Astrocyte (in vitro differentiated cells and primary cell): ENCODE measurements around the gene PIK3R1. TPM values are rescaled to one million over a fixed set of nuclear protein-coding genes. Genes with fewer than 3 reads are reported as not detected.

Experiments used
- DNase-seq: peaks from one replicate; pipeline ENCODE4 v3.0.0-alpha.2; 2010; ENCODE audit warnings: low read depth
- FAIRE-seq: peaks from 2 replicates; lab custom pipeline; 2011; peaks lifted over from hg19 to GRCh38; lab: Jason Lieb, UNC
- H2AFZ ChIP-seq: 2 replicates; pipeline ENCODE4 v1.6.0; 2012; ENCODE audit warnings: low read depth, low read length, inconsistent platforms
- H3K27ac ChIP-seq: 2 replicates; pipeline ENCODE4 v1.5.1; 2011; ENCODE audit warnings: low read depth, low read length, inconsistent platforms
- H3K27me3 ChIP-seq: 2 replicates; pipeline ENCODE4 v1.6.0; 2011; ENCODE audit warnings: low read length, inconsistent platforms; ENCODE audit not compliant: insufficient read depth
- H3K36me3 ChIP-seq: 2 replicates; pipeline ENCODE4 v1.5.1; 2011; ENCODE audit warnings: low read length, inconsistent platforms; ENCODE audit not compliant: insufficient read depth
- H3K4me1 ChIP-seq: 2 replicates; pipeline ENCODE4 v1.5.1; 2011; ENCODE audit warnings: low read length, inconsistent platforms; ENCODE audit not compliant: insufficient read depth
- H3K4me2 ChIP-seq: 2 replicates; pipeline ENCODE4 v1.6.0; 2012; ENCODE audit warnings: low read length, inconsistent platforms
- H3K4me3 ChIP-seq: 2 replicates; pipeline ENCODE4 v1.5.1; 2011; ENCODE audit warnings: low read depth, mild to moderate bottlenecking, low read length, inconsistent platforms; ENCODE audit not compliant: insufficient read depth
- H3K79me2 ChIP-seq: 2 replicates; pipeline ENCODE4 v1.6.0; 2012; ENCODE audit warnings: mild to moderate bottlenecking, low read length, inconsistent platforms; ENCODE audit not compliant: insufficient read depth
- H3K9ac ChIP-seq: 2 replicates; pipeline ENCODE4 v1.6.0; 2012; ENCODE audit warnings: mild to moderate bottlenecking, low read length, inconsistent platforms
- H3K9me3 ChIP-seq: 2 replicates; pipeline ENCODE4 v1.5.1; 2012; ENCODE audit warnings: low read depth, mild to moderate bottlenecking, low read length, inconsistent platforms; ENCODE audit not compliant: insufficient read depth
- H4K20me1 ChIP-seq: 2 replicates; pipeline ENCODE4 v1.6.0; 2012; ENCODE audit warnings: low read length, inconsistent platforms; ENCODE audit not compliant: insufficient read depth
- H3K27ac Mint-ChIP-seq: one replicate; pipeline ENCODE4 v1.8.0; 2021; ENCODE audit warnings: mild to moderate bottlenecking, mixed read lengths; ENCODE audit not compliant: unreplicated experiment
- H3K27me3 Mint-ChIP-seq: one replicate; pipeline ENCODE4 v1.8.0; 2021; ENCODE audit warnings: low read depth, mixed read lengths; ENCODE audit not compliant: unreplicated experiment
- H3K36me3 Mint-ChIP-seq: one replicate; pipeline ENCODE4 v1.8.0; 2021; ENCODE audit warnings: low read depth, mixed read lengths; ENCODE audit not compliant: unreplicated experiment
- H3K4me1 Mint-ChIP-seq: one replicate; pipeline ENCODE4 v1.8.0; 2021; ENCODE audit warnings: low read depth, mixed read lengths; ENCODE audit not compliant: unreplicated experiment
- H3K4me3 Mint-ChIP-seq: one replicate; pipeline ENCODE4 v1.8.0; 2021; ENCODE audit warnings: mild to moderate bottlenecking, moderate library complexity, mixed read lengths; ENCODE audit not compliant: unreplicated experiment
- H3K9me3 Mint-ChIP-seq: one replicate; pipeline ENCODE4 v1.8.0; 2021; ENCODE audit warnings: mild to moderate bottlenecking, mixed read lengths; ENCODE audit not compliant: unreplicated experiment
- CTCF ChIP-seq: IDR thresholded peaks from 2 replicates; pipeline ENCODE4 v1.5.1; 2011; ENCODE audit warnings: low read depth, mild to moderate bottlenecking, inconsistent platforms, low read length, moderate library complexity; ENCODE audit not compliant: insufficient read depth
- EZH2 ChIP-seq: IDR thresholded peaks from 2 replicates; pipeline ENCODE4 v1.6.1; 2012; ENCODE audit warnings: mild to moderate bottlenecking, low read length, inconsistent platforms; ENCODE audit not compliant: insufficient read depth
- total RNA-seq: library from RNA; stranded (reverse); gene quantifications from 2 replicates; pipeline ENCODE4 v1.2.1, GENCODE V29; 2021

Gene PIK3R1
- total RNA-seq, 1 donor from 2014 or later: 25.7 TPM

- H3K27ac ChIP-seq: no peak overlapping the region
- Mint-ChIP-seq H3K27ac (no peak overlapping the region), H3K4me1 (peaks cover 7% of the 10 kb centered on the region), H3K9me3 (no peaks in the 10 kb centered on the region), H3K4me3 (no peak overlapping the region), H3K36me3 (no peaks in the 10 kb centered on the region), H3K27me3 (no peaks in the 10 kb centered on the region)
- FAIRE-seq (no peak), DNase-seq (no peak)
- TF ChIP-seq EZH2 (no peak), CTCF (no peak)
- peaks cover 2% of the 10 kb centered on the region for H3K36me3 ChIP-seq
- no peak overlapping the region for H3K4me2 ChIP-seq
- H3K4me1 ChIP-seq: peaks cover 16% of the 10 kb centered on the region
- no peak overlapping the region for H3K4me3 ChIP-seq
- H3K79me2 ChIP-seq: peaks cover 8% of the 10 kb centered on the region
- H3K9ac ChIP-seq: no peak overlapping the region
- peaks cover 6% of the 10 kb centered on the region for H4K20me1 ChIP-seq
- no peaks in the 10 kb centered on the region for H3K9me3 ChIP-seq
- no peak overlapping the region for H2AFZ ChIP-seq
- H3K27me3 ChIP-seq: no peaks in the 10 kb centered on the region
Measured at GRCh38 chr5:68261169-68261568, 45.6 kb downstream of the PIK3R1 start.

GRCh38 chr5:68261569-68262065 is 46.1 kb downstream of the PIK3R1 start:
- Histone ChIP-seq H3K27me3 (no peaks in the 10 kb centered on the region), H3K36me3 (peaks cover 2% of the 10 kb centered on the region), H3K9me3 (no peaks in the 10 kb centered on the region), H3K9ac (no peak overlapping the region), H4K20me1 (peaks cover 6% of the 10 kb centered on the region), H3K79me2 (peaks cover 8% of the 10 kb centered on the region), H3K27ac (no peak overlapping the region), H3K4me2 (no peak overlapping the region), H2AFZ (no peak overlapping the region), H3K4me1 (peaks cover 16% of the 10 kb centered on the region), H3K4me3 (no peak overlapping the region)
- Mint-ChIP-seq H3K4me3 (no peak overlapping the region), H3K27me3 (no peaks in the 10 kb centered on the region), H3K36me3 (no peaks in the 10 kb centered on the region), H3K9me3 (no peaks in the 10 kb centered on the region), H3K4me1 (peaks cover 8% of the 10 kb centered on the region), H3K27ac (no peak overlapping the region)
- DNase-seq (peak; percentile 41), FAIRE-seq (no peak)
- TF ChIP-seq EZH2 (no peak), CTCF (peak; percentile 19)
